H54 (cell line): Measurements from ENCODE around the gene TSPO2.
A peak's percentile ranks its signal among the peaks of the same experiment; 100 is the strongest.
"Not testable (repeated sequence)": the region's sequence is repeated elsewhere in the genome, so short reads cannot be mapped to it uniquely, and the experiment has no call there.

ENCODE experiments used
- DNase-seq: peaks from one replicate; pipeline ENCODE4 v3.0.0; 2011; ENCODE audit warnings: low spot score, mixed read lengths; ENCODE audit not compliant: insufficient read length
- FAIRE-seq: peaks from 3 replicates; lab custom pipeline; 2011; peaks lifted over from hg19 to GRCh38; lab: Jason Lieb, UNC
- POLR2A ChIP-seq: IDR thresholded peaks from 2 replicates; pipeline ENCODE4 v1.6.1; 2011; ENCODE audit warnings: low read depth, mild to moderate bottlenecking, low read length

TSPO2 gene, protein sequence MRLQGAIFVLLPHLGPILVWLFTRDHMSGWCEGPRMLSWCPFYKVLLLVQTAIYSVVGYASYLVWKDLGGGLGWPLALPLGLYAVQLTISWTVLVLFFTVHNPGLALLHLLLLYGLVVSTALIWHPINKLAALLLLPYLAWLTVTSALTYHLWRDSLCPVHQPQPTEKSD

GRCh38 chr6:41042226-41043055 is at the start of gene TSPO2:
TSS of gene TSPO2 (plus strand) at chr6:41042467. CDS start at chr6:41042986, 519 bp downstream.
- FAIRE-seq (no peak), DNase-seq (no peak)
- TF ChIP-seq POLR2A = no peak

GRCh38 chr6:40992746-40993145 is 49.5 kb upstream of the TSPO2 start:
- no peak for DNase-seq
- no peak for TF ChIP-seq POLR2A
- no peak for FAIRE-seq

DNA sequence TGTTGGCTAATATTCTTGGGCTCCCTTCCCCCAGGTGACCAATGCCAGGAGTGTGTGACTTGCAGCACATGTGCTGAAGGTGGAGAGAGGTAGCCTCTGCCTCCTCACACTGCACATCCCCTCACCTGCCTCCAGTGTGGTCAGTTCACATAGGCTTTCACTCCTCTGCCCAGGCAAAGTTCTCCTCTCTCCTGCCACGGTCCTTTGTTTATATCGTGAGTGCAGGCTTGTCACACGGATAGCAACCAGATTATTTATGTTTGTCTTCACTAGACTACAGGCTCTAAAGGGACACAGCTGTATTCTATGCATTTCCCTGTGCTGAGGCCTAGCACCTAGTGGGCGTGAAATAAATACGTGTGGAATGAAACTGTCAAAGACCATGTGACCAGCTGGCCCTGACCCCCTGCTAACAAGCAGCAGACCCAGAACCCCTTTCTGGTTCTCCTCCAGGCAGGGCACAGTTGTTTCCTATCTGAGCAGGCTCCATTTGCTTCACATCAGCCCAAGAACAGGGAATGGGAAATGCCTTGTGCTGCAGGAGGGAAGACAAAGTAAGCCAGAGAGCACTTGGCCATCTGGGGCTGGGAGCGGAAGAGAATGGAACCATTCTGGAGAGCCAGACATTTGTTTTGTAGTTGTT is 45.6 kb upstream of the TSPO2 start:
- no peak for FAIRE-seq
- no peak for DNase-seq
- TF ChIP-seq POLR2A = no peak

DNA sequence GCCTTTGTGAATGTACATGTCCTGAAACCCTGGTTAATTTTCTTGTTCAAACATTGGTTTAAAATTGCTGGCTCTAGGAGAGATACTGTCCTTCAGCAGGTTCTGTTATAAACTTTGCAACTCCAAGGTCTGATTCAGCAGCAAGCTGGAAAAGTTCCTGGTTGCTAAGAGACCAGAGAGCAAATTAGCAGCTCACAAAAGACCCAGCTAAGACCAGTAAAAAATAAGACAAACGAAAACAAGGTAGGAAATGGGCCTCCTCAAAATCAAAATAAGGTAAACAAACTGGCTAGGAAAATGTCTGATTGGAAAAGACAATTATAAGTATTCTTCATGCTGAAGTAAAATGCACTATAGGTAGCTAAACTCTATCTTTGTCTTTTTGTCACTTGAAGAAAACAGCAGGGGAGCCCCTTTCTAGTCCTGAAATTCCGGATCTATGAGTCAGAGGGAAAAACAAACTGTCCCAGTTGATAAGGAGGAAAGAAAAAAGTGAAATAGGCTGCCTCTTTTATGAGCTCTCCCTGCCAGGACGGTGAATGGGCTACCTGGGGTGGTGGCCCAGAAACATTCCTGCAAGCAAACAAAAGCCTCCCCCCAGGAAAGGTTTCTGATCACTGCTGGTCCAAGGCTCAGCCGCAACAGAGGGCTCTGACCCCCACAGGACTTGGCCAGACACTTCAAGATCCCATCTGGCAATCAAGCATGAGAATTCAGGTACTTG is 44.9 kb upstream of the TSPO2 start:
- FAIRE-seq (no peak), DNase-seq (peak; percentile 47)

DNA sequence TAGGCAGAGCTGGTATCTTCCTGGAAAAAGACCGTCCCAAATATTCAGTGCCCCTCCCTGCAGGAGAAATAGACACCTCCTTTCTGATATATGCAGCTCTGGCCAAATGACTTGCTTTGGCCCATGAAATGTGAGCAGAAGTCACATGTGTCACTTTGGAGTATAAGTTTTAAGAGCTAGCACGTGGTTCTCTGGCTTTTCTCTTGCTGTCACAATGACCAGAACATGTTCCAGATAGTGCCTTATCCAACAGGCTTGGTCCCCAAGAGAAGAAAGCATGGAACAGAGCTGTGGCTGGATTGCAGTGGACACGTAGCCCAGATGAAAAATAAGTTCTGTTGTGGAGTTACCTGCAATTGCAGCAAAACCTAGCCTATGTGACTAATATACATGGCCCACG is 43.6 kb upstream of the TSPO2 start:
- no peak for FAIRE-seq
- no peak for TF ChIP-seq POLR2A

More for the DNA sequence above, 44.9 kb upstream of the TSPO2 start:
- TF ChIP-seq POLR2A = no peak

DNA sequence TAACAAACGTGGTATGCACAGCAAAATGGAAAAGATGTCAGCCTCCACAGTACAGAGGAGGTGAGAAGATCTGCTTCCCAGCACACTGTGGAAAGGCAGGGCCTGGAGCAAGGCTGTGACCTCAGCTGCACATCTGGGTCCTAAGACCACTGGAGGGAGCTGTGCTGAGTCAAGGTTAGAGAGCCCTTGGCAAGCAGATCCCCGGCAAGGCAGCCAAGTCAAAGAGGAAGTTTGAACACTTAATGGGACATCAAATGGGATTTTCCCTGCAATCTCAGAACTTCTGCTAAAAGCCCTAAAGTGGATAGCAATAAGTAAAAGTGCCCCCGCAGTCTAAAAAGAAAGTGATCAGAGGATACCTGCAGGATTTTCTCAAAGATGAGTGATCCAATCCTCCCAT is 42.7 kb upstream of the TSPO2 start:
- FAIRE-seq (no peak), DNase-seq (peak; percentile 30)
- TF ChIP-seq POLR2A = no peak

More for the DNA sequence above, 43.6 kb upstream of the TSPO2 start:
- no peak for DNase-seq

DNA sequence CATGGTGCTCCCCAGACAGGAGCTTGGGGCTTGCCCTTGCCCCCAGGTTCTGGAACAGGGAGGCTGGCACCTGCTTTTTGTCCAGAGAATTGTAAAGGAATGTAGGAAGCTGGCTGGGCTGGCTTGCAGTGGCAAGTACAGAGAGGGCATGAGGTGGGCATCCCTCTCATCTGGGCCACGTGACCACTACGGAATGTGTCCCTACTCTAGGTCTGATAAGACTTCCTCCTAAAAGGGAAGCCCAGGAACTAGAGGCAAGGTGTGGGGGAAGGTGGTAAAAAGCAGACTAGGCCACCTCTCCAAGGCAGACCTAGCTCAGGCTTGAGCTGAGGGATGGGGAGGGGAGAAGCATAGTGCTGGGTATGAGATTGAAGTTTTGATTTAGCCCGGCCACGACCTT is 42.0 kb upstream of the TSPO2 start:
- DNase-seq (no peak), FAIRE-seq (no peak)
- no peak for TF ChIP-seq POLR2A

DNA sequence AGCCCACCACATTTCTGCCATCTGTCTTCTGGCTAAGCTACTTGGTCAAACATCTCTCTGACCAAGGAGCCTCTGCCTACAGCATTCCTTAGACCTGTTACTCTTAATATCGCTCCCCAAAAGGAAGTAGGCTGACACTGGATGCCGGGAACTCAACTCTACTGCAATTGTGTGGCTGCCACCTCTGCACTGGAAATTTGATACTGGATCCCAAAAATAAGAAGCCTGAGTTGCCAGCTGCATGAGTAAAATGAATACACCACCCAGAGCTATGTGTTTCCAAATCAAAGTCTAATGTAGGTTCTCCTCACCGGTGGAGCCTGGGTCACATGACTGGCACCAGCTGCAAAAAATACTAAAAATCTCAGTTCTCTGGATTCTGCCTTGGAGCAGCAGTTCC is 40.1 kb upstream of the TSPO2 start:
- DNase-seq (no peak), FAIRE-seq (no peak)
- TF ChIP-seq POLR2A = no peak

DNA sequence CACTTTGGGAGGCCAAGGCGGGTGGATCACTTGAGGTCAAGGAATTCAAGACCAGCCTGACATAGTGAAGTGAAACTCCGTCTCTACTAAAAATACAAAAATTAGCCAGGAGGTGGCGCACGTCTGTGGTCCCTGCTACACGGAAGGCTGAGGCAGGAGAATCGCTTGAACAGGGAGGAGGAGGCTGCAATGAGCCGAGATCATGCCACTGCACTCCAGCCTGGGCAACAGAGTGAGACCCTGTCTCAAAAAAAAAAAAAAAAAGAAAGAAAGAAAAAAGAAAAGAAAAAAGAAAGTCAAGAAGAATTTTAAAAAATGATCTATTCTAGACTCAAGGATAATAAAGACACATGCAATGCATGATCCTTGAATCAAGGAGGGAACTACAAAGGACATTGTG is 36.0 kb upstream of the TSPO2 start:
- not testable (repeated sequence) for DNase-seq, FAIRE-seq

- not testable (repeated sequence) for FAIRE-seq, DNase-seq
Measured at GRCh38 chr6:41006980-41007379, 35.3 kb upstream of the TSPO2 start.

DNA sequence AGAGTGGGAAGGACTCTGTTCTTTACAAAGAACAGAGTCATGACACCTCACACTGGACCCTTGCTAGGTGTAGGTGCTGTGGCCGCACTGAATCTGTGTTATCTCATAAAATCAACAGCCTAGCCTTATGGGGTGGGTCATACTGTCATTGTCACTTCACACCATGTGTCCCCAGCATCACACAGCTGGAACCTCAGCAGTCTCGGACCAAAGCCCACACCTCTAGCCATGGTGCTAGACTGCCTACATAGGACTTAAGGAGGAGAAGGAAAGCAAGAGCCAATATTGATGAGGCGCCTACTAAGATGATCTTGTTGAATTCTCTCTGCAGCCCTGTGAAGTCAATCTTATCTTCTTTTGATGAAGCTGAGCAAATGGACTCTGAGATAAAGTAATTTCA is 34.3 kb upstream of the TSPO2 start:
- no peak for DNase-seq
- FAIRE-seq = no peak

DNA sequence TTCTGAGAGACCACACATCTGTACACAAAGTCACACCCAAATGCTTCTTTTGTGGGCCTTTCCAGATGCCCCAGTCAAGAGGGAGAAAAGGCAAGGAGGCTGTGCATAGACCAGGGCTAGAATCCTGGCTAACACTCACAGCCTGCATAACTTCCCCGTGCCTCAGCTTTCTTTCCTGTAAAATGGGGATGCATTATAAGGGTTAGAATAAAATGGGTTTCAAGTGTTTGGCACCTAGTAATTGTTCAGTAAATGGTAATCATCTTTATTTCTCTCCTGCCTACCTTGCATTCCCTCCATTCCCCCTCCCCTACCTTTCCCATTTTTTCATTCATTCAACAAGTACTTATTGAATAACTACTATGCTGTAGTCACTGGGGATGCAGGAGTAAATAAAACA is 32.6 kb upstream of the TSPO2 start:
- no peak for FAIRE-seq
- TF ChIP-seq POLR2A = no peak
- DNase-seq = no peak

More for the DNA sequence above, 34.3 kb upstream of the TSPO2 start:
- TF ChIP-seq POLR2A = no peak

DNA sequence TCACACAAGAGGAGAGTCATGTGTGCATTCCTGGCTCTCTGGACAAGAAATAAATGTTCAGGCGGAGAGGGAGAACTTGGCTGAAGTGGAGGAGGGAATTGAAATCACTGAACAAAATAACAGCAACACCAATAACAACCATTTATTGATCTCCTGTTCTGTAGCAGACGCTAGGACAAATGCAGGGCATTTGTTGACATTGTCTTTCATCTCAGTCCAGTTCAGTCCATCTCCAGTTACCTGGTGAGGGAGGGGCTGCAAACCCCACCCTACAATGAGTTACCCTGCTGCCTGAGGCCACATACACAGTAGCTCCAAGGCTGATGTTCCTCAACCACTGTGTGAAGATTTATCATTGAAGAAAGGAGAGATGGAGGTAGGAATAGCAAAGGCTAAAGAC is 30.6 kb upstream of the TSPO2 start:
- no peak for TF ChIP-seq POLR2A
- FAIRE-seq = no peak
- DNase-seq = no peak
